DND-41 (cell line): ENCODE measurements around the gene CASKIN2.

Experiments used
- ATAC-seq: fragments of 200-7000 bp; cut with Tn5 transposase; 3 replicates; pipeline ENCODE4 v1.9.1; 2021; ENCODE audit warnings: low read depth; ENCODE audit not compliant: insufficient read depth
- DNase-seq: peaks from one replicate; pipeline ENCODE4 v3.0.0-alpha.2; 2020
- H2AFZ ChIP-seq: 2 replicates; pipeline ENCODE4 v1.6.0; 2012; ENCODE audit warnings: low read depth, low read length
- H3K27ac ChIP-seq: 2 replicates; pipeline ENCODE4 v1.5.1; 2012; ENCODE audit warnings: low read length, inconsistent platforms
- H3K27me3 ChIP-seq: fragments of 200-600 bp; sonication (generic); 2 replicates; pipeline ENCODE4 v1.6.0; 2012; ENCODE audit warnings: low read length, mild to moderate bottlenecking, inconsistent platforms; ENCODE audit not compliant: insufficient read depth, poor library complexity
- H3K36me3 ChIP-seq: 2 replicates; pipeline ENCODE4 v1.5.1; 2012; ENCODE audit warnings: low read length, inconsistent platforms; ENCODE audit not compliant: insufficient read depth
- H3K4me1 ChIP-seq: 2 replicates; pipeline ENCODE4 v1.5.1; 2012; ENCODE audit warnings: mild to moderate bottlenecking, low read length; ENCODE audit not compliant: insufficient read depth
- H3K4me2 ChIP-seq: 2 replicates; pipeline ENCODE4 v1.6.0; 2012; ENCODE audit warnings: mild to moderate bottlenecking, moderate library complexity, low read length, inconsistent platforms; ENCODE audit not compliant: insufficient read depth
- H3K4me3 ChIP-seq, 2 experiments: fragments of 200-600 bp in 1 of 2; shearing (Covaris generic) in 1 of 2; 2 replicates each; pipeline ENCODE4 v1.5.1; 2012 to 2016; ENCODE audit warnings: inconsistent platforms in 2 of 2, low read length in 2 of 2, mild to moderate bottlenecking in 2 of 2, low read depth in 1 of 2, moderate library complexity in 1 of 2
- H3K79me2 ChIP-seq: 2 replicates; pipeline ENCODE4 v1.6.0; 2012; ENCODE audit warnings: low read length, inconsistent platforms; ENCODE audit not compliant: insufficient read depth
- H3K9ac ChIP-seq: 2 replicates; pipeline ENCODE4 v1.6.0; 2012; ENCODE audit warnings: low read depth, mild to moderate bottlenecking, inconsistent platforms, low read length, moderate library complexity
- H3K9me3 ChIP-seq: 2 replicates; pipeline ENCODE4 v1.5.1; 2012; ENCODE audit warnings: low read length, moderate library complexity, mild to moderate bottlenecking, inconsistent platforms; ENCODE audit not compliant: insufficient read depth, severe bottlenecking
- H4K20me1 ChIP-seq: 2 replicates; pipeline ENCODE4 v1.6.0; 2012; ENCODE audit warnings: low read length; ENCODE audit not compliant: insufficient read depth
- EZH2 ChIP-seq: IDR thresholded peaks from 3 replicates; pipeline ENCODE4 v1.6.1; 2012; ENCODE audit warnings: borderline replicate concordance, low read depth, mild to moderate bottlenecking, moderate library complexity, low read length, inconsistent platforms; ENCODE audit not compliant: severe bottlenecking
- TF ChIP-seq, protein P1 (sequence below): IDR thresholded peaks from 2 replicates; pipeline ENCODE4 v1.5.1; 2012; ENCODE audit warnings: borderline replicate concordance, low read length, moderate library complexity, mild to moderate bottlenecking; ENCODE audit not compliant: poor library complexity, severe bottlenecking; ENCODE audit errors: extremely low read depth

Gene CASKIN2

GRCh38 chr17:75539967-75540729 is 24.8 kb upstream of the CASKIN2 start:
- Histone ChIP-seq H3K36me3 (no peaks in the 10 kb centered on the region), H3K27me3 (no peaks in the 10 kb centered on the region), H3K4me2 (no peak overlapping the region), H3K79me2 (no peaks in the 10 kb centered on the region), H3K9ac (no peak overlapping the region), H3K4me3 (no peak overlapping the region), H4K20me1 (no peaks in the 10 kb centered on the region), H2AFZ (no peak overlapping the region), H3K9me3 (no peaks in the 10 kb centered on the region), H3K4me1 (no peaks in the 10 kb centered on the region), H3K27ac (no peak overlapping the region)
- DNase-seq (no peak), ATAC-seq (no peak)
- no peak for TF ChIP-seq EZH2
- TF ChIP-seq, protein P1, sequence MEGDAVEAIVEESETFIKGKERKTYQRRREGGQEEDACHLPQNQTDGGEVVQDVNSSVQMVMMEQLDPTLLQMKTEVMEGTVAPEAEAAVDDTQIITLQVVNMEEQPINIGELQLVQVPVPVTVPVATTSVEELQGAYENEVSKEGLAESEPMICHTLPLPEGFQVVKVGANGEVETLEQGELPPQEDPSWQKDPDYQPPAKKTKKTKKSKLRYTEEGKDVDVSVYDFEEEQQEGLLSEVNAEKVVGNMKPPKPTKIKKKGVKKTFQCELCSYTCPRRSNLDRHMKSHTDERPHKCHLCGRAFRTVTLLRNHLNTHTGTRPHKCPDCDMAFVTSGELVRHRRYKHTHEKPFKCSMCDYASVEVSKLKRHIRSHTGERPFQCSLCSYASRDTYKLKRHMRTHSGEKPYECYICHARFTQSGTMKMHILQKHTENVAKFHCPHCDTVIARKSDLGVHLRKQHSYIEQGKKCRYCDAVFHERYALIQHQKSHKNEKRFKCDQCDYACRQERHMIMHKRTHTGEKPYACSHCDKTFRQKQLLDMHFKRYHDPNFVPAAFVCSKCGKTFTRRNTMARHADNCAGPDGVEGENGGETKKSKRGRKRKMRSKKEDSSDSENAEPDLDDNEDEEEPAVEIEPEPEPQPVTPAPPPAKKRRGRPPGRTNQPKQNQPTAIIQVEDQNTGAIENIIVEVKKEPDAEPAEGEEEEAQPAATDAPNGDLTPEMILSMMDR, result no peak

DNA sequence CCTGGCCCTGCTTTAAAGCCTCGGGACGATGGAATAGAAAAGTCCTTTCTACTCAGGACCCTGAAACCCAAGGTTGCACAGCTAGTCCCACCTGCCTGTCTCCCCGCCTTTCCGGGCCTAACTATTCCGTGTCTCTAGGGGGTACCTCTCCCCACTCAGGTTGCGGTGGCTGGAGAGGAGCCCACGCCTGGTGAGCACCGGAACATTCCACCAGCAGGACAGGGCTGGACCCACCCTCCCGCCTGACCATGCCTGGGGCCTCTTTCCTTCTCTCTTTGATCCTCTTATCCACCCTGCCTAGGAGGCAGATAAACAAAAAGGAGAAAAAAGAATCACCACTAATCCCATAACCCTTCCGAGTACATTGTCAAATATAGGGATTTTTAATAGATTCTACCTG is 21.0 kb upstream of the CASKIN2 start:
- Histone ChIP-seq H3K4me3 (no peak overlapping the region), H2AFZ (no peak overlapping the region), H3K27me3 (no peaks in the 10 kb centered on the region), H3K9me3 (no peaks in the 10 kb centered on the region), H4K20me1 (no peaks in the 10 kb centered on the region), H3K27ac (no peak overlapping the region), H3K36me3 (no peaks in the 10 kb centered on the region), H3K9ac (no peak overlapping the region), H3K4me2 (no peak overlapping the region), H3K4me1 (no peaks in the 10 kb centered on the region), H3K79me2 (no peaks in the 10 kb centered on the region)
- no peak for ATAC-seq
- TF ChIP-seq, protein P1, result no peak
- TF ChIP-seq EZH2, result no peak
- DNase-seq, result no peak

DNA sequence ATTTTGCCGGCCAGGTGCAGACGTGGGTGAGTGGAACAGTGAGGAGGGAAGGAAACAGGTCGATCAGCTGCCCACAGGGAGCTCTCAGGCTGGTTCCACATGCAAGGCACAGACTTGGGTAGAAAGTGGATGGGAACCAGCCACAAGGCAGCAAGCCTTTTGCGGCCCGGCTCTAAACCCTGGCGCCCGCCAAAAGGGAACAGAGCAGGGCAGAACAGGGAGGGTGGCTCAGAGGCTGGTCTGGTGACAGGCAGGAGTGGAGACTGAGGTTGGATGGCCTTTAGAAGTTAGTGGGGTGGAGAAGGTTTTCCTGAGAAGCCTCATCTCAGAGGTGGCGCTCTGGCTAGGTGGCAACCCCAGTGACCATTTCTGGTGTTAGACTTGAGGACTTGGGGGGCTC is 20.5 kb upstream of the CASKIN2 start:
- Histone ChIP-seq H3K4me3 (no peak overlapping the region), H3K9me3 (no peaks in the 10 kb centered on the region), H3K4me2 (no peak overlapping the region), H3K79me2 (no peaks in the 10 kb centered on the region), H3K36me3 (no peaks in the 10 kb centered on the region), H3K4me1 (no peaks in the 10 kb centered on the region), H3K27ac (no peak overlapping the region), H2AFZ (no peak overlapping the region), H4K20me1 (no peaks in the 10 kb centered on the region), H3K27me3 (no peaks in the 10 kb centered on the region), H3K9ac (no peak overlapping the region)
- TF ChIP-seq EZH2, result no peak
- TF ChIP-seq, protein P1, result no peak
- ATAC-seq (no peak), DNase-seq (no peak)

DNA sequence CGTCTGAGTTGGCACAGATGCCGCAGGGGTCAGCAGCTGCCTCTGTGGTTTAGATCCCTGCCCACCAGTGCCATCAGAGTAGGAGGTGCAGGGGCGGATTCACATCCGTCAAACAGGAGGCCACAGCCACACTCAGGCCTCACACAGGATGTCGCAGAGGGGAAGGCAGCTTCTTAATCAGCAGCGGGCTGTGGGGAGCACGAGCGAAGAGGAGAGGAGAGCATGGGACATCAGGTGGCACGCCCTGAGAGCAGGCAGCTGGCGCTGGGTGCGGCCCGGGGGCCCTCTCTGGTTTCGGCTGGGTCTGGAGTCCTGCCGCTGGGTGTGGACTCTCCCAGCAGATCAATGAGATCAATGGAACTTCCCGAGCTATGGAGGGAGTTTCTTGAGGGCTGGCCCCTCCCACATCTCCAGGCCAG is 19.8 kb upstream of the CASKIN2 start:
- Histone ChIP-seq H3K79me2 (no peaks in the 10 kb centered on the region), H3K9ac (no peak overlapping the region), H2AFZ (no peak overlapping the region), H3K9me3 (no peaks in the 10 kb centered on the region), H3K4me2 (no peak overlapping the region), H3K27me3 (no peaks in the 10 kb centered on the region), H3K27ac (no peak overlapping the region), H4K20me1 (no peaks in the 10 kb centered on the region), H3K4me1 (no peaks in the 10 kb centered on the region), H3K4me3 (no peak overlapping the region), H3K36me3 (no peaks in the 10 kb centered on the region)
- DNase-seq (no peak), ATAC-seq (no peak)
- no peak for TF ChIP-seq EZH2
- TF ChIP-seq, protein P1, result no peak
